ENCODE measurements around the gene TRIM27. TPM values are rescaled to one million over a fixed set of nuclear protein-coding genes. Genes with fewer than 3 reads are reported as not detected.

The TRIM27 gene
- total RNA-seq, 2 donors from 2014 or later = 81.8 to 82.7 TPM

DNA sequence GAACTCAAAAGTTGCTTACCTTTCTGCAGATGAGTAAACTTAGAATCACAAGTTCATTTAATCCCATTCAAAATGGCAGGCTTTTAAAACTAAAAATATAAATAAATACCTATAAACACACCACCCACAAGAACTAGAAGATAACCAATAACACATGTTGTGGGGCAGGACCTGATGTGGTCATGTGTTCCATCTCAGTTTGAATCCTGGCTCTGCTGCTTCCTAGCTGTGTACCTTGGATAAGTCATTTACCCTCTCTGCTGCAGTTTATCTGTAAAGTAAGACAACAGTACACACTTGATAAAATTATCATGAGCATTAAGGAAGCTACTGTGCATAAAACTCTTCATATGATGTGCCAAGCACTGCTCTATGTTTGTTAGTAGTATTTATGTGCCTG, 22.0 kb downstream of the TRIM27 start:
- Histone ChIP-seq H3K4me1 (ENCODE audit: control insufficient read depth, insufficient read depth, low read length) (no peaks in the 10 kb centered on the region), H3K9me3 (ENCODE audit: control insufficient read depth, low read length) (no peaks in the 10 kb centered on the region), H3K36me3 (ENCODE audit: control insufficient read depth, insufficient read depth, low read length) (peaks cover 64% of the 10 kb centered on the region), H3K9ac (ENCODE audit: extremely low read depth, low read length, poor library complexity, severe bottlenecking) (no peak overlapping the region), H3K27me3 (ENCODE audit: control insufficient read depth, insufficient read depth, low read length, poor library complexity, severe bottlenecking) (no peaks in the 10 kb centered on the region), H3K4me3 (ENCODE audit: low read length) (no peak overlapping the region), H3K27ac (ENCODE audit: low read depth, low read length) (no peak overlapping the region)
- H3K27ac Mint-ChIP-seq = no peak overlapping the region
- DNase-seq = no peak
- no peaks in the 10 kb centered on the region for H3K27me3 Mint-ChIP-seq (ENCODE audit: insufficient read depth)
- no peaks in the 10 kb centered on the region for H3K4me1 Mint-ChIP-seq
- H3K4me3 Mint-ChIP-seq = no peak overlapping the region
- TF ChIP-seq, protein P1, sequence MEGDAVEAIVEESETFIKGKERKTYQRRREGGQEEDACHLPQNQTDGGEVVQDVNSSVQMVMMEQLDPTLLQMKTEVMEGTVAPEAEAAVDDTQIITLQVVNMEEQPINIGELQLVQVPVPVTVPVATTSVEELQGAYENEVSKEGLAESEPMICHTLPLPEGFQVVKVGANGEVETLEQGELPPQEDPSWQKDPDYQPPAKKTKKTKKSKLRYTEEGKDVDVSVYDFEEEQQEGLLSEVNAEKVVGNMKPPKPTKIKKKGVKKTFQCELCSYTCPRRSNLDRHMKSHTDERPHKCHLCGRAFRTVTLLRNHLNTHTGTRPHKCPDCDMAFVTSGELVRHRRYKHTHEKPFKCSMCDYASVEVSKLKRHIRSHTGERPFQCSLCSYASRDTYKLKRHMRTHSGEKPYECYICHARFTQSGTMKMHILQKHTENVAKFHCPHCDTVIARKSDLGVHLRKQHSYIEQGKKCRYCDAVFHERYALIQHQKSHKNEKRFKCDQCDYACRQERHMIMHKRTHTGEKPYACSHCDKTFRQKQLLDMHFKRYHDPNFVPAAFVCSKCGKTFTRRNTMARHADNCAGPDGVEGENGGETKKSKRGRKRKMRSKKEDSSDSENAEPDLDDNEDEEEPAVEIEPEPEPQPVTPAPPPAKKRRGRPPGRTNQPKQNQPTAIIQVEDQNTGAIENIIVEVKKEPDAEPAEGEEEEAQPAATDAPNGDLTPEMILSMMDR (conservative IDR thresholded peaks at IDR 0.05) = no peak
- peaks cover 50% of the 10 kb centered on the region for H3K36me3 Mint-ChIP-seq (ENCODE audit: low read depth)
- no peaks in the 10 kb centered on the region for H3K9me3 Mint-ChIP-seq

DNA sequence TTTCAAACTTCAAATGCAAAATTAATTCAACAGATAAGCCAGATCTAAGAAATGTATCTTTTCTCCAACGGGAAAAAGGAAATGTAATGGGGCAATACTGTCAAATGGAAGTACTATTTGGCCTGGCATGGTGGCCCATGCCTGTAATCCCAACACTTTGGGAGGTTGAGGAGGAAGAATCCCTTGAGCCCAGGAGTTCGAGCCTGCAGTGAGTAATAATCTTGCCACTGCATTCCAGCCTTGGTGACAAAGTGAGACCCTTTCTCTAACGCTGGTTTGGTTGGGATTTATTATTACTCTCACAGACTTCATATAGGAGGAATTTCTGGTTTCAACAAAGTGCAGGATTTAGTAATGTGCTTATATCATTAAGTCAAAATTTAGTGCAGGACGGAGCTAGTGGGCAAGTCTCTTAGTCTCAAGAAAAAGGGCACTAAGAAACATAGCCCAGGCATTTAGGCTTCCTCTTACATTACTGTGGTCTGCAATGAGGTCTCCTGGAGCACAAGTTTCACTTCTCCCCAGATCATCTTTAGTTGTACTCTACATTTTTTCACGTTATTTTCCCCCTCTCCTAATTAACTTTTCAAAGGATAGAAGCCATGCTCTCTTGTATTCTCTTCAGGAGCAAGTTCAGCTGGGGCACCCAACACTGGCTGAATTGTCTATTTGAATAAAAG, 23.1 kb downstream of the TRIM27 start:
- H3K9me3 Mint-ChIP-seq = no peaks in the 10 kb centered on the region
- peaks cover 56% of the 10 kb centered on the region for H3K36me3 ChIP-seq (ENCODE audit: control insufficient read depth, insufficient read depth, low read length)
- no peak overlapping the region for H3K4me3 ChIP-seq (ENCODE audit: low read length)
- no peak overlapping the region for H3K27ac ChIP-seq (ENCODE audit: low read depth, low read length)
- no peaks in the 10 kb centered on the region for H3K4me1 Mint-ChIP-seq
- H3K36me3 Mint-ChIP-seq (ENCODE audit: low read depth) = peaks cover 42% of the 10 kb centered on the region
- no peak overlapping the region for H3K9ac ChIP-seq (ENCODE audit: extremely low read depth, low read length, poor library complexity, severe bottlenecking)
- no peak for DNase-seq
- TF ChIP-seq, protein P1 (conservative IDR thresholded peaks at IDR 0.05) = no peak
- H3K27ac Mint-ChIP-seq = no peak overlapping the region
- no peak overlapping the region for H3K4me3 Mint-ChIP-seq
- WGBS, 2 experiments (ENCODE audit: insufficient coverage in 1 of 2, insufficient read length in 1 of 2) = 86 to 88% methylated on average over 5 of the region's 5 CpGs
- no peaks in the 10 kb centered on the region for H3K4me1 ChIP-seq (ENCODE audit: control insufficient read depth, insufficient read depth, low read length)
- no peaks in the 10 kb centered on the region for H3K27me3 Mint-ChIP-seq (ENCODE audit: insufficient read depth)
- H3K9me3 ChIP-seq (ENCODE audit: control insufficient read depth, low read length) = no peaks in the 10 kb centered on the region
- no peaks in the 10 kb centered on the region for H3K27me3 ChIP-seq (ENCODE audit: control insufficient read depth, insufficient read depth, low read length, poor library complexity, severe bottlenecking)

DNA sequence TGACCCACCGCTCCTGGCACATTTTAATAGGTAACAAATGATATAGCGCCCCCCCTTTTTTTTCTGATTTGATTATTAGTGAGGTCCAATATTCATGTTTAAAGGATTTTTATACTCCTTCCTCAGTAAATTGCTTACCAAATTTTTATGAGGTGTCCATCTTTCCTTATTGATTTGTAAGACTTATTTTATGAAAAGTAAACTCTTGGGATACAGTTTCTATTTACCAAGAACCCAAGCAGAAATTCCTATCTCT, 25.1 kb downstream of the TRIM27 start:
- Mint-ChIP-seq H3K4me3 (peak overlapping the region; percentile 92), H3K36me3 (ENCODE audit: low read depth) (peaks cover 23% of the 10 kb centered on the region)
- 93% methylated on average over 2 of the region's 2 CpGs; no CpG with 5 or more reads in 1 of the 2 experiments for WGBS, 2 experiments (ENCODE audit: insufficient coverage in 1 of 2, insufficient read length in 1 of 2)

More for the DNA sequence above, 25.1 kb downstream of the TRIM27 start:
- Mint-ChIP-seq H3K9me3 (peaks cover 1% of the 10 kb centered on the region), H3K27me3 (ENCODE audit: insufficient read depth) (no peaks in the 10 kb centered on the region), H3K4me1 (no peaks in the 10 kb centered on the region), H3K27ac (no peak overlapping the region)
- no peak for DNase-seq
- Histone ChIP-seq H3K4me1 (ENCODE audit: control insufficient read depth, insufficient read depth, low read length) (no peaks in the 10 kb centered on the region), H3K4me3 (ENCODE audit: low read length) (no peak overlapping the region), H3K9me3 (ENCODE audit: control insufficient read depth, low read length) (no peaks in the 10 kb centered on the region), H3K27ac (ENCODE audit: low read depth, low read length) (no peak overlapping the region), H3K9ac (ENCODE audit: extremely low read depth, low read length, poor library complexity, severe bottlenecking) (no peak overlapping the region), H3K27me3 (ENCODE audit: control insufficient read depth, insufficient read depth, low read length, poor library complexity, severe bottlenecking) (no peaks in the 10 kb centered on the region), H3K36me3 (ENCODE audit: control insufficient read depth, insufficient read depth, low read length) (peaks cover 35% of the 10 kb centered on the region)
- TF ChIP-seq, protein P1 (conservative IDR thresholded peaks at IDR 0.05) = no peak
